GM21381 (cell line): ENCODE data around the gene PRKCD.

Source experiments
- ATAC-seq: cut with Tn5 transposase; IDR thresholded peaks from one replicate; pipeline ENCODE4 v1.9.1; 2021; ENCODE audit warnings: mild to moderate bottlenecking, moderate library complexity; ENCODE audit not compliant: unreplicated experiment

Gene PRKCD

GRCh38 chr3:53154881-53155285 is 6.1 kb upstream of the PRKCD start:
- ATAC-seq: no peak

- ATAC-seq: no peak
These were observed 5.2 kb upstream of the PRKCD start for GRCh38 chr3:53155760-53156159.

- no peak for ATAC-seq
These were observed 4.6 kb upstream of the PRKCD start for GRCh38 chr3:53156368-53156834.

GRCh38 chr3:53157974-53158580 is 2.9 kb upstream of the PRKCD start:
- ATAC-seq: no peak

GRCh38 chr3:53158765-53159155 is 2.2 kb upstream of the PRKCD start:
- no peak for ATAC-seq

- ATAC-seq: no peak
These were observed 1.6 kb upstream of the PRKCD start for GRCh38 chr3:53159156-53160060.

- no peak for ATAC-seq
These were observed 849 bp upstream of the PRKCD start for GRCh38 chr3:53160061-53160659.

GRCh38 chr3:53161450-53161819 is 426 bp downstream of the PRKCD start:
- no peak for ATAC-seq

DNA sequence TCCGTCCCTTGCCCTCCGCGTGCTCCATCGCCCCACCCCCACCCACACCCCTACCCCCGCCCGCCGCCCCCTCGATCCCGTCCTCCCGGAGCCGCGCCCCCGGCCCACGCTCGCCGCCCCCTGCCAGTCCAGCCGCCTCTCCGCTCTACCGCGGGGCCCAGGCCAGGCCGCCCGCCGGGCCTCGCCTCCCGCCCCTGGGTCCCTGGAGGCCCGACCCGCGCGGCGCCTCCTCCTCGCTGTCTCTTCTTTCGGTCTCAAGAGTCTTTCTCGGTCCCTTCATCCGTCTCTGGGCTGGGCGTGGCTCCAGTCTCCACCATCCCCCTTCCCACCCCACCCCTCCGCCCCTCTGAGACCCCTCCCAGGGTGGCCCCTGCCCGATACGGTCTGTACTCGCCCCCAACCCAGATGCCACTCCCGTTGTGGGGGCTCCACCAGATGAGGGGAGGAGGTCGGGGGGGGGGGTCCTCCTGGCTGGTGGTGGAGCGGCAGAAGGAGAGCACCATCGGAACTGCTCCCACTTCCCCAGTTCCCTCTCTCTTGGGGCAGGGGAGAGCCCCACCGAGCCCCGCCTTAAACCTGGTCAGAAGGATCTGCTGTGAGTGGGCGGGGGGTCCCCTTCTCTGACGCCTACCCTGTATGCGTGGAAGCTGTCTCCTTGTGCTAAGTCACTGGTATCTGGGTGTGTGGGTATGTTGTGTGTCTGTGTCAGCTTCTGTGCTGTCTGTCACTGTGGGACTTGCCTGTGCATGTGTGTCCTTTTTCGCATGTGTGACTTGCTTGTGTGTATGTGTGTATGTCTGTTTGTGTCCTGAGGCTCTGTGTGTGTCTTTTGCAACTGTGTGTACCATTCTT is 1.0 kb downstream of the PRKCD start:
- no peak for ATAC-seq

GRCh38 chr3:53162672-53163443 is 1.8 kb downstream of the PRKCD start:
- ATAC-seq: peak; percentile 38

- no peak for ATAC-seq
These were observed 2.7 kb downstream of the PRKCD start for GRCh38 chr3:53163444-53164387.

- no peak for ATAC-seq
These were observed 3.9 kb downstream of the PRKCD start for GRCh38 chr3:53164911-53165310.

DNA sequence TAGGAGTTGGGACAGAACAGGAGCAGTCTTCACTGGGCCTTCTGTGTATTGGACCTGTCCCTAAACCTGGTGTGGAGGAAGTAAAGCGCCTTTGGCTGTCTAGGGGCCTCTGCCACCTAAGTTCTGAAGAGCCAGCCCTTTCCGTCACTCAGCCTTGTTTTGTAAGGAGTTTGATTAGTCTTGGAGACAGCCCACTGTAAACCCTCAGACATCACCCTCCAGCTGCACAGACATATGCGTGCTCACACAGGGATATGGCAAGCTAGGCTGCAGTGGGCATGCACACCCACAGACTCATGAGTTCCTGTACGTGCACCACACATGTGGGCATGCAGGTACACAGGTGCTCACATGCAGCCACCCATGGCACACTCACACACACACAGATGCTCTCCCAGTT is 5.2 kb downstream of the PRKCD start:
- no peak for ATAC-seq

DNA sequence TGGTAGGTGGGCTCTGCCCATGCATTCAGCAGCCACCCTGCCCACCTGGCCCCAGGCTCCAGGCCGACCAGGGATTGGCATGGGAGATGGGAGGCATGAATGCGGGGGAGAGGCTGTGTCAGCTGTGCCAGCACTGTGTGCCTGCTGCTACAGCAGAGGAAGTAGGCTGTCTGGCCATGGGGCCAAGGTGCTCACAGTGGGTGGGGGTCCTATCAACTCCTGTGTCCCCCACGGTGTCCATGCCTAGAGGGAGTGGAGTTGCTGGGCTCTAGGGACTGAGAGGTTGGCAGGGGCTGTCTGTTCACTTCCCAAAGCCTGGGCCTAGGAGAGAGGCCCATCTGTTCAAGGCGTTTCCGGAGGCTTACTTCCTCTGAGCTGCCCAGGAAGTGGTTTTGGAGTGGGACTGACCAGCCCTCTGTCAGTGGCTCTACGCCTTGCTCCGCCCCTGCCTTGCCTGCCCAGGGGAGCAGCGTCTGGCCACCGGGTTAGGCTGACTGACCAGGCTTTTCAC is 5.8 kb downstream of the PRKCD start:
- ATAC-seq: no peak

GRCh38 chr3:53167418-53168174 is 6.6 kb downstream of the PRKCD start:
- ATAC-seq: no peak

GRCh38 chr3:53168175-53168923 is 7.3 kb downstream of the PRKCD start:
- no peak for ATAC-seq

GRCh38 chr3:53169045-53169831 is 8.2 kb downstream of the PRKCD start:
- ATAC-seq: no peak
